GM12873 (cell line): ENCODE results near the gene STAG3.
A peak's percentile ranks its signal among the peaks of the same experiment; 100 is the strongest.

Experiments
- TF ChIP-seq, protein P1 (sequence below): IDR thresholded peaks from 2 replicates; pipeline ENCODE4 v1.5.1; 2012; ENCODE audit warnings: low read depth, mild to moderate bottlenecking, moderate library complexity, low read length, control low read depth; ENCODE audit not compliant: insufficient read depth; ENCODE audit errors: missing control alignments

The STAG3 gene

DNA sequence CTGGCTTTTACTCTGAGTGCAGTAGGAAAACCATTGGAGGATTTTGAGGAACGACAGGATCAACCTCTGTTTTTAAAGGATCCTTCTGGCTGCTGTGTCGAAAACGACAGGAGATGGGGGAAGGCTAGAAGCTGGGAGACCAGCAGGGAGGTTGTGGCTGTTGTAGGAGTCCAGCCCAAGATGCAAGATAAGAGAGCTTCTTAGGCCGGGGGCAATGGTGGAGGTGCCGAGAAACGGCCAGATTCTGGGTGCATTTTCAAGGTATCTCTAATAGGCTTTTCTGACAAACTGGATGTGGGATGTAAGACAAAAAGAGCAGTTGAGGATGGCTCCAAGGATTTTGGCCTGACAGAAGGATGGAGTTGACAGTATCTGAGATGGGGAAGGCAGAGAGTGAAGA lies 31.8 kb downstream of the STAG3 start:
- TF ChIP-seq, protein P1, sequence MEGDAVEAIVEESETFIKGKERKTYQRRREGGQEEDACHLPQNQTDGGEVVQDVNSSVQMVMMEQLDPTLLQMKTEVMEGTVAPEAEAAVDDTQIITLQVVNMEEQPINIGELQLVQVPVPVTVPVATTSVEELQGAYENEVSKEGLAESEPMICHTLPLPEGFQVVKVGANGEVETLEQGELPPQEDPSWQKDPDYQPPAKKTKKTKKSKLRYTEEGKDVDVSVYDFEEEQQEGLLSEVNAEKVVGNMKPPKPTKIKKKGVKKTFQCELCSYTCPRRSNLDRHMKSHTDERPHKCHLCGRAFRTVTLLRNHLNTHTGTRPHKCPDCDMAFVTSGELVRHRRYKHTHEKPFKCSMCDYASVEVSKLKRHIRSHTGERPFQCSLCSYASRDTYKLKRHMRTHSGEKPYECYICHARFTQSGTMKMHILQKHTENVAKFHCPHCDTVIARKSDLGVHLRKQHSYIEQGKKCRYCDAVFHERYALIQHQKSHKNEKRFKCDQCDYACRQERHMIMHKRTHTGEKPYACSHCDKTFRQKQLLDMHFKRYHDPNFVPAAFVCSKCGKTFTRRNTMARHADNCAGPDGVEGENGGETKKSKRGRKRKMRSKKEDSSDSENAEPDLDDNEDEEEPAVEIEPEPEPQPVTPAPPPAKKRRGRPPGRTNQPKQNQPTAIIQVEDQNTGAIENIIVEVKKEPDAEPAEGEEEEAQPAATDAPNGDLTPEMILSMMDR: no peak

DNA sequence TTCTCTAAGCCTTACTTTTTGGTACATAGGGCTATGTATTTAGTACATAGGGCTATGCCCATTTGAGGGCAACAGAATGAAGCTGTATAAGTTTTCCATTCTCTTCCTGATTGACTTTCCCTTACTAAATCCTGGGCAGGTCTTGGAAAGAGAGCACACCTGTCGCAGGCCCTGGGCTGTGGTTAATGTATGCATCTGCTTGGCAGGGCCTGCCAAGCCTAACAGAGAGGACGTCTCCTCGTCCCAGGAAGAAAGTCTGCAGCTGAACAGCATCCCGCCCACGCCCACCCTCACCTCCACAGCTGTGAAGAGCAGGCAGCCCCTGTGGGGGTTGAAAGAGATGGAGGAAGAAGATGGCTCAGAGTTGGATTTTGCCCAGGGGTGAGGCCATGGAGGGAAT lies 33.1 kb downstream of the STAG3 start:
- TF ChIP-seq, protein P1: no peak

DNA sequence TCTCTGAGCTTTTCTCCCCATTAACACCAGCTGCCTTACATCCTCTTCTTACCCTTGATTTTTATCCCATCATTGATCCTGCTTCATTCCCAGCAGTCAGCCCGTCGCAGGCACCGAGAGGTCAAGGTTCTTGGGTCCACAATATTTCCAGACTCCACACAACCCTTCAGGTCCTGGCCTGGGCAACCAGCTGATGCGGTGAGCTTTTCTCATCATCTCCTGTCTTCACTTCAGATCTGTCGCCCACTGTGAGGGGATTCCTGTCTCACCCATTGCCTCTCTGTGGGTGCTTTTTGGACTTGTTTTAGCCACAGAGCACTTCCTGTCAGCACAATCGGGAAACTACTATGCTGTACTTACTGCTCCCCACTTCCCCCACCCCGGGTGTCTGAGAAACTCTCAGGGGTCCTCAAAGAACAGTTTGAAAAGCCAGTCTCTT lies 33.6 kb downstream of the STAG3 start:
- TF ChIP-seq, protein P1: no peak

DNA sequence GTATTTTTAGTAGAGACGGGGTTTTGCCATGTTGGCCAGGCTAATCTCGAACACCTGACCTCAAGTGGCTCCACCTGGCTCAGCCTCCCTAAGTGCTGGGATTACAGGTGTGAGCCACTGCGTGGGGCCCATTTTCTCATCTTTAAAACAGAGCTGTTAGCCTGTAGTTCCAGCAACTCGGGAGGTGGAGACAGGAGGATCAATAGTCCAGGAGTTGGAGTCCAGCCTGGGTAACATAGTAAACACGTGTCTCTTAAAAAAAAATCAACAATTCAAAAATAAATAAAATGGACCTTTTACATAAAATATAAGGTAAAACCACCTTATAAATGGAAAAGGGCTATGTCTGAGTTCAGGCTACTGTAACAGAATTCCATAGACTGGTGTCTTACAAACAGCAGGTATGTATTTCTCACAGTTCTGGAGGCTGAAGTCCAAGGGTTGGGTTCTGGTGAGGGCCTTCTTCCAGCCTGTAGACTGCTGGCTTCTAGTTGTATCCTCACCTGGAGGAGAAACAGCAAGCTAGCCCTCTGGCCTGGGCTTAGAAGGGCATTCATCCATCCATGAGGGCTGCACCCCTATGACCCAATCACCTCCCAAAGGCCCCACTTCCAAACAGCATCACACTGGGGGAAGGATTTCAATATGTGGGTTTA lies 35.0 kb downstream of the STAG3 start:
- TF ChIP-seq, protein P1: no peak

DNA sequence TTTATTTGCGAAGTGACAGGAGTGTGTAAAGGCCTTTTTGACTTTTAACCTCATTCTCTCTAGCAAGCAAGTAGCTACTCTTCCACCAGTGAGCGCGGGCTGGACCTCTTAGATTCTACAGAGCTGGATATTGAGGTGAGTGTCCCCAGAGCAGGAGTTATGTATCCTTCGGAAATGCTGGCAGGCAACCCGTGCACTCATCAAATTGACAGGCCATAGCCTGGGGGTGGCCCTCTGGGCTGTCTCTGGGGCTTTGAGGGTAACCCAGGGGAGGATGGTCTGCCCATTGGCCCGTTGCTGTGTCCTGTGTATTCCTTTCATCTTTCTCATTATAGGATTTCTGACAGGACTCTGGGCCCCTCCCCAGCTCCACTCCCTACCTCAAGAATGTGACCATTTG lies 36.0 kb downstream of the STAG3 start:
- TF ChIP-seq, protein P1: no peak

DNA sequence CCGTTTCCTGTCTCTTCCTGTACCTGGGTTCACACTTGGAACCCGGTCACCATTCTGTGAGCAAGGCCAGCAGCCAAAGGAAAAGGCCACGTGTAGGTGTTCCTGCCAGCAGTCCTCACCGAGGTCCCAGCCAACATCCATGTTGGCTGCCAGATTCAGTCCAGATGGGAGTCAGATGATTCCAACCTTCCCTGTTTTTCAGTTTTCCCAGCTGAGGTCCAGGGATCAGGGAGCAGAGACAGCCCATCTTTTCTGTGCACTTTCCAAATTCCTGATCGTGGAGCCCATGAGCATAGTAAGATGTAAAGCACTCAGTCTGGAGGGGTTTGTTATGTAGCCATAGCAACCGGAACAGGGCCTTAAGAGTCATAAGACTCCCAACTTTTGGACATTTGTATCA lies 38.2 kb downstream of the STAG3 start:
- TF ChIP-seq, protein P1: no peak

DNA sequence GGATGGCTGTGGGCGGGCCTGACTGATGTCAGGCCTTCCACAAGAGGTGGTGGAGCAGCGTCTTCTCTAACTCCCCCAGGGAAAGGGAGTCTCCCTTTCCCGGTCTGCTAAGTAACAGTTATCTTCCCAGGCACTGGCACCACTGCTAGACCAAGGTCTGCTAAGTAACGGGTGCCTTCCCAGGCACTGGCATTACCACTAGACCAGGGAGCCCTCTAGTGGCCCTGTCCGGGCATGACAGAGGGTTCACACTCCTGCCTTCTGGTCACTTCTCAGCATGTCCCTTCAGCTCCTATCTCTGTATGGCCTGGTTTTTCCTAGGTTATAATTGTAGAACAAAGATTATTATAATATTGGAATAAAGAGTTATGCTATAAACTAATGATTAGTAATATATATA lies 40.2 kb downstream of the STAG3 start:
- TF ChIP-seq, protein P1: peak; percentile 56
